PC-3 (cell line): Measurements from ENCODE around the gene ZNF385B. TPM values are rescaled to one million over a fixed set of nuclear protein-coding genes. Genes with fewer than 3 reads are reported as not detected.

ENCODE experiments used
- ATAC-seq: fragments of 200-7000 bp; cut with Tn5 transposase; 2 replicates; pipeline ENCODE4 v1.9.1; 2020; ENCODE audit warnings: mild to moderate bottlenecking, moderate library complexity
- BruUV-seq: library from RNA; stranded (reverse); fragments of 400-500 nt; replicated peaks from 2 replicates; lab custom pipeline; 2021; lab: Mats Ljungman, UMichigan
- CTCF ChIA-PET: fragments of 300-600 bp; sonication (Branson Sonifier 250); formaldehyde crosslinking; loops from one replicate; lab custom pipeline; 2022; ENCODE audit warnings: antibody characterized with exemption; lab: Charles Lee
- POLR2A ChIA-PET: fragments of 300-600 bp; sonication (Branson Sonifier 250); formaldehyde crosslinking; loops from one replicate; lab custom pipeline; 2022; ENCODE audit warnings: antibody characterized with exemption; ENCODE audit not compliant: unreplicated experiment; lab: Charles Lee
- DNase-seq: peaks from one replicate; pipeline ENCODE4 v3.0.0-alpha.2; 2015
- H2AFZ ChIP-seq: fragments of 300-600 bp; sonication (generic); 2 replicates; pipeline ENCODE4 v1.6.0; 2016; ENCODE audit warnings: antibody characterized with exemption, low read length
- H3F3A ChIP-seq: fragments of 300-600 bp; sonication (generic); one replicate; pipeline ENCODE4 v1.6.0; 2017; ENCODE audit warnings: antibody characterized with exemption, low read length, control low read depth, mild to moderate bottlenecking; ENCODE audit not compliant: unreplicated experiment
- H3K27ac ChIP-seq: fragments of 300-600 bp; sonication (generic); 2 replicates; pipeline ENCODE4 v1.5.1; 2016; ENCODE audit warnings: mild to moderate bottlenecking, low read length
- H3K27me3 ChIP-seq: fragments of 300-600 bp; sonication (generic); 2 replicates; pipeline ENCODE4 v1.6.1; 2016; ENCODE audit warnings: low read length, mixed read lengths
- H3K36me3 ChIP-seq: fragments of 300-600 bp; sonication (generic); 2 replicates; pipeline ENCODE4 v1.6.1; 2016; ENCODE audit warnings: low read depth, mixed run types, low read length, mixed read lengths
- H3K4me1 ChIP-seq: fragments of 300-600 bp; sonication (generic); 2 replicates; pipeline ENCODE4 v1.5.1; 2016; ENCODE audit warnings: low read length; ENCODE audit not compliant: insufficient read depth
- H3K4me2 ChIP-seq: fragments of 300-600 bp; sonication (generic); 2 replicates; pipeline ENCODE4 v1.6.0; 2016; ENCODE audit warnings: low read length
- H3K4me3 ChIP-seq: fragments of 300-600 bp; sonication (generic); 2 replicates; pipeline ENCODE4 v1.5.1; 2016; ENCODE audit warnings: mild to moderate bottlenecking, low read length, mixed read lengths
- H3K79me2 ChIP-seq: fragments of 300-600 bp; sonication (generic); 2 replicates; pipeline ENCODE4 v1.6.1; 2017; ENCODE audit warnings: low read length, mixed read lengths
- H3K9ac ChIP-seq: fragments of 300-600 bp; sonication (generic); 2 replicates; pipeline ENCODE4 v1.6.0; 2016; ENCODE audit warnings: mild to moderate bottlenecking, low read length
- H3K9me2 ChIP-seq: fragments of 300-600 bp; sonication (generic); replicated peaks from 2 replicates; pipeline ENCODE4 v1.6.1; 2016; ENCODE audit warnings: mixed run types, low read length, mixed read lengths
- H3K9me3 ChIP-seq: fragments of 300-600 bp; sonication (generic); 2 replicates; pipeline ENCODE4 v1.6.1; 2016; ENCODE audit warnings: low read length, mixed read lengths
- H4K20me1 ChIP-seq: fragments of 300-600 bp; sonication (generic); 2 replicates; pipeline ENCODE4 v1.6.1; 2016; ENCODE audit warnings: low read length, mixed read lengths
- EZH2 ChIP-seq: fragments of 300-600 bp; sonication (generic); IDR thresholded peaks from one replicate; pipeline ENCODE4 v1.6.1; 2017; ENCODE audit warnings: antibody characterized with exemption, mild to moderate bottlenecking, low read length; ENCODE audit not compliant: unreplicated experiment
- EZH2phosphoT487 ChIP-seq: fragments of 300-600 bp; sonication (generic); IDR thresholded peaks from 2 replicates; pipeline ENCODE4 v1.6.1; 2018; ENCODE audit warnings: mild to moderate bottlenecking, antibody characterized with exemption, low read length, borderline replicate concordance
- intact Hi-C: fragments of 100-400 bp; cut with micrococcal nuclease; formaldehyde crosslinking; loops from 2 replicates; pipeline ENCODE4 v1.9.0; 2023
- total RNA-seq: library from RNA; depleted of rRNA; stranded (reverse); fragments of >200 nt; gene quantifications from 2 replicates; pipeline ENCODE4 v1.2.3, GENCODE V29; 2014
- TF ChIP-seq, protein P1 (sequence below): fragments of 300-600 bp; sonication (generic); conservative IDR thresholded peaks from 2 replicates; pipeline ENCODE4 v1.5.1; 2017; ENCODE audit warnings: antibody characterized with exemption, low read depth, mild to moderate bottlenecking, low read length

The ZNF385B gene
- total RNA-seq, 1 experiment from 2014 or later: 2.4 TPM

DNA sequence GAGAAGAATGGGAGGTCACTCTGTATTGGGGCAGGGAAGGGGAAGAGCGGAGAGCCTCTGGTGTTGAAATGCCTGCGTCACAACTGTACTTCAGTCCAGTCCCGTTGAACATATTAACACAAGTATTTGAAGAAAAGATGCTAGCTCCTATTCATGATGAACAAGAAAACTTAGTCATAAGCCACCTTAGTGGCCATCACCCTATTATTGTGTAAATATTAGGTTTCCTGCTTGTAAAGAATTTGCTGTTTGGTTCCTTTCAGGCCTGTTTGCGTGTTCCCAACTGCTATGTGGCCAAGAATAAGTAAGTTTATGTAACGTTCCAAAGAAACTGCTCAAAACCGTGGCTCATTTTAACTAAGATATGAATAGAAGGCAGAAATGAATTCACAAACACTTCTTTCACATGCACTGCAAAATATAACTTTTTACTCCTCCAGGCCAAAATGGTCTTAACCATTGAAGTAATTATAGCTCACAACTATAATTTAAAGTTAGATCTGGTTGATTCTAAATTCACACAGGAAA is 204.3 kb downstream of the ZNF385B start:
- CTCF ChIA-PET: interaction anchor here (0.6 kb wide), 1 partner anchor 427 kb away, joined by 12 read pairs; no protein-coding TSS in a partner anchor

DNA sequence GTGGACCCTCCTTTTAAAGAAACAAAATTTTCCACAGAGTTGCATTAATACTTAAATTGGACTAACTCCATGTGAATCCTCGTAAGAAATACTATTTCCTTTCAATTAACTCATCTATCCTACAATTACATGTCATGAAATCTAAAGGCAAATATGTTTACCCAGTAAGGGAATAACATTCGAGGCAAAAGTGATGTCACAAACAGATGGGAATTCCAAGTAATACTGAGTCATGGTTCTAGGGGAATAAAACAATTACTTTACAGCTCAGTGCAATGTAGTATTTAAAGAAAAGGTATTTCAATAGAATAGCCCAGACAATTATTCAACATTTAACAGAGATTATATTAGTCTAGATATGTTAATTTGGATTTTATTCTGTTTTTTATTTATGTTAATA is 205.8 kb downstream of the ZNF385B start:
- Histone ChIP-seq H4K20me1 (no peaks in the 10 kb centered on the region), H3K4me1 (peaks cover 27% of the 10 kb centered on the region), H3K27ac (0 out of 2 replicates have a peak overlapping the region, but pooled peaks have one; percentile 7), H3K27me3 (no peaks in the 10 kb centered on the region), H3K79me2 (no peaks in the 10 kb centered on the region), H2AFZ (no peak overlapping the region), H3K4me2 (peak overlapping the region; percentile 1; the same call in 1 of the 2 replicates), H3F3A (no peaks in the 10 kb centered on the region), H3K36me3 (no peaks in the 10 kb centered on the region), H3K9me3 (no peaks in the 10 kb centered on the region), H3K9me2 (no peaks in the 10 kb centered on the region), H3K4me3 (no peak overlapping the region), H3K9ac (no peak overlapping the region)
- CTCF ChIA-PET: no interaction called here
- intact Hi-C loops: loop anchor here (2.0 kb wide), 1 partner anchor 21 kb away; no protein-coding TSS in a partner anchor
- POLR2A ChIA-PET: no interaction called here
- TF ChIP-seq, protein P1, sequence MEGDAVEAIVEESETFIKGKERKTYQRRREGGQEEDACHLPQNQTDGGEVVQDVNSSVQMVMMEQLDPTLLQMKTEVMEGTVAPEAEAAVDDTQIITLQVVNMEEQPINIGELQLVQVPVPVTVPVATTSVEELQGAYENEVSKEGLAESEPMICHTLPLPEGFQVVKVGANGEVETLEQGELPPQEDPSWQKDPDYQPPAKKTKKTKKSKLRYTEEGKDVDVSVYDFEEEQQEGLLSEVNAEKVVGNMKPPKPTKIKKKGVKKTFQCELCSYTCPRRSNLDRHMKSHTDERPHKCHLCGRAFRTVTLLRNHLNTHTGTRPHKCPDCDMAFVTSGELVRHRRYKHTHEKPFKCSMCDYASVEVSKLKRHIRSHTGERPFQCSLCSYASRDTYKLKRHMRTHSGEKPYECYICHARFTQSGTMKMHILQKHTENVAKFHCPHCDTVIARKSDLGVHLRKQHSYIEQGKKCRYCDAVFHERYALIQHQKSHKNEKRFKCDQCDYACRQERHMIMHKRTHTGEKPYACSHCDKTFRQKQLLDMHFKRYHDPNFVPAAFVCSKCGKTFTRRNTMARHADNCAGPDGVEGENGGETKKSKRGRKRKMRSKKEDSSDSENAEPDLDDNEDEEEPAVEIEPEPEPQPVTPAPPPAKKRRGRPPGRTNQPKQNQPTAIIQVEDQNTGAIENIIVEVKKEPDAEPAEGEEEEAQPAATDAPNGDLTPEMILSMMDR: no peak
- TF ChIP-seq EZH2: no peak
- TF ChIP-seq EZH2phosphoT487: no peak
- peak; percentile 70 for DNase-seq
- peak; percentile 74 for ATAC-seq
- no TSS peak for BruUV-seq

More for the DNA sequence above, 204.3 kb downstream of the ZNF385B start:
- peak overlapping the region; percentile 45; the same call in 1 of the 2 replicates for H2AFZ ChIP-seq
- TF ChIP-seq, protein P1: no peak
- TF ChIP-seq EZH2phosphoT487: no peak
- TF ChIP-seq EZH2: no peak
- no peaks in the 10 kb centered on the region for H4K20me1 ChIP-seq
- no peaks in the 10 kb centered on the region for H3K9me2 ChIP-seq
- no peak overlapping the region for H3K4me3 ChIP-seq
- H3K9ac ChIP-seq: peak overlapping the region; percentile 16; the same call in 1 of the 2 replicates
- DNase-seq (peak; percentile 64), ATAC-seq (peak; percentile 86)
- H3K4me1 ChIP-seq: peaks cover 27% of the 10 kb centered on the region
- H3F3A ChIP-seq: no peaks in the 10 kb centered on the region
- no peaks in the 10 kb centered on the region for H3K36me3 ChIP-seq
- no TSS peak for BruUV-seq
- H3K9me3 ChIP-seq: no peaks in the 10 kb centered on the region
- 0 out of 2 replicates have a peak overlapping the region, but pooled peaks have one; percentile 19 for H3K4me2 ChIP-seq
- H3K27ac ChIP-seq: peak overlapping the region; percentile 52
- no peaks in the 10 kb centered on the region for H3K79me2 ChIP-seq
- no peaks in the 10 kb centered on the region for H3K27me3 ChIP-seq
- POLR2A ChIA-PET: no interaction called here
- intact Hi-C loops: loop anchor here (2.0 kb wide), 1 partner anchor 20 kb away; no protein-coding TSS in a partner anchor

DNA sequence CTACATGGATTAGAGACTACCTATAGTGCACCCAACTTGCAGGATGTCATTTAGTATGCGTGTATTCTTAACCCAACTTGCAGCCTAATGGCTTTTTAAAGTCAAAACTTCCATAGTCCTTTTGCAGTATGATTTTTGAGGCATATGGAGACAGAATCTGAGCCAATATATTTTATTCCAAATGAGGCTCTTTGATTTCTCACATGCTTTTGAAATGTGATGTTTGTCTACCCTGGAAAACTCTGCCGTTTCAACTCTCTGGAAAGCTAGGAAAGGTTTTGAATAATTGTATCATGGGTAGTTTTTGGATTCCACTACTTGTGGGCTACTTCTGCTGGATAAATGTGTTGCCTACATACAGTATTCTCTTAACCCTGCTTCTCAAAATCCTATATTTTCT is 206.6 kb downstream of the ZNF385B start:
- H3K27me3 ChIP-seq: no peaks in the 10 kb centered on the region
- no peak overlapping the region for H3K4me3 ChIP-seq
- no peak overlapping the region for H3K4me2 ChIP-seq
- no peak overlapping the region for H3K27ac ChIP-seq
- no peak overlapping the region for H3K9ac ChIP-seq
- CTCF ChIA-PET: no interaction called here
- POLR2A ChIA-PET: no interaction called here
- H3K4me1 ChIP-seq: peaks cover 27% of the 10 kb centered on the region
- H3K36me3 ChIP-seq: no peaks in the 10 kb centered on the region
- no peaks in the 10 kb centered on the region for H3K79me2 ChIP-seq
- H3F3A ChIP-seq: no peaks in the 10 kb centered on the region
- intact Hi-C loops: no loop called here
- TF ChIP-seq EZH2phosphoT487 (no peak), EZH2 (no peak)
- TF ChIP-seq, protein P1: no peak
- H3K9me2 ChIP-seq: no peaks in the 10 kb centered on the region
- no peaks in the 10 kb centered on the region for H4K20me1 ChIP-seq
- H3K9me3 ChIP-seq: no peaks in the 10 kb centered on the region
- no peak for DNase-seq
- H2AFZ ChIP-seq: no peak overlapping the region
- no peak for ATAC-seq
- no TSS peak for BruUV-seq
